GM19463 (cell line): ENCODE results near the gene WNT8B.

Experiments
- ATAC-seq: cut with Tn5 transposase; IDR thresholded peaks from one replicate; pipeline ENCODE4 v1.9.1; 2021; ENCODE audit warnings: mild to moderate bottlenecking, moderate library complexity; ENCODE audit not compliant: unreplicated experiment

The WNT8B gene

GRCh38 chr10:100483876-100484666 is 21.3 kb downstream of the WNT8B start:
- ATAC-seq = no peak

- ATAC-seq = no peak
Observed at GRCh38 chr10:100485366-100485765, 22.6 kb downstream of the WNT8B start.

GRCh38 chr10:100485801-100486495 is 23.1 kb downstream of the WNT8B start:
- no peak for ATAC-seq

GRCh38 chr10:100487529-100487928 is 24.7 kb downstream of the WNT8B start:
- ATAC-seq = no peak

- ATAC-seq = no peak
Observed at GRCh38 chr10:100489396-100489795, 26.6 kb downstream of the WNT8B start.

DNA sequence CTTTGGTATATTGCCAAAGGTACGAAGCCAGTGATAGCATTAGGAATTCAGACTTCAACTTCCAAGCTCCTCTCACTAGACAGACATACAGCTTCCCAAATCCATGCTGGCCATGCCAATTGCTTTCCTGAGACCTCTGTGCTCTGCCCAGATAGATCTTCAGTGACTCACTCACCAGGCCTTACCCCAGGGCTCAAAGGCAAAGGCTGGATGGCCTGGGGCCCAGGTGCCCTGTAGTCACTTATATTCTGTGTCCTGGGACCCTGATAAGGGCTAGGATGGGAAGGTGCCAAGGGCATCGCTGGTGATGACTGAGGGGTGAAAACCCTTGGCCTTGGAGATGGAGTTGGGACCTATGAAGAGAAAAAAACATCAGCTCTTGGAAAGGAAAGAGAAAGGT is 27.7 kb downstream of the WNT8B start:
- ATAC-seq = no peak

GRCh38 chr10:100496567-100496966 is 33.8 kb downstream of the WNT8B start:
- no peak for ATAC-seq

DNA sequence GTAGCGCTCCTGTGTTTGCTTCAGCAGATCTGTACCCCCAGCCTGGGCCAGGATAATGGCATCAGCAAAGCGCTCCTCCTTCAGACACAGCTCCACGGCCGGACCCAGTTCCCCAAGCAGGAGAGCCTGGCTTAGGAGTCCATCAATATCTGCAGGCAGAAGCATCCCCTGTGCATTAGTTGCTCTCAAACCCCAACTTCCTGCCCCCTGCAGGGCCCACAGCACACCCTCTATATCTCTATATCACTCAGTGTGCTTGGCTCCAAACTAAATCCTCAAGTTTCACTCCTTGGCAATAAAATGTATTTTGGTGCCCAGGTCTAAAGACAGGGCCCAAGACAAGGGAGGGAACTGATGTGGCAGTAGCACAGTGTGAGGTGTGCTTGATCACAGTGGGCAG is 35.2 kb downstream of the WNT8B start:
- ATAC-seq = no peak

- no peak for ATAC-seq
Observed at GRCh38 chr10:100501423-100501822, 38.6 kb downstream of the WNT8B start.

GRCh38 chr10:100502926-100503494 is 40.2 kb downstream of the WNT8B start:
- no peak for ATAC-seq

- no peak for ATAC-seq
Observed at GRCh38 chr10:100504096-100504495, 41.3 kb downstream of the WNT8B start.

DNA sequence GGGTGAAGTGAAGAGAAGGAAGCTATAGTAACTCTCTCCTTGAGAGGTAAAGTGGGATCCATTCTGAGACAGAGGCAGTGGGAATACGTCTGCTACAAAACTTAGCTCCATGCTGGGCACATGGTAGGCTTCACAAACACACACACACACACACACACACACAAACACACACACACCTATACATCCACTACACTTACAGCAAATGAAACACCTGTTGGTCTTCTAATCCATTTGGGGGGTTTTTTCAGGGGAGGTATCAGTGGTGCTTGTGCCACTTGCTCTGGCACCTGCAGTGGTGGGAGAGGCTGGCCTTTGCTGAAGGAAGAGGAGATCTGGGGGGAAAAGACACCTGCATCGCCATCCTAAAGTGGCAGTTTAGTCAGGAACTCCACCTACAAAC is 42.4 kb downstream of the WNT8B start:
- no peak for ATAC-seq

DNA sequence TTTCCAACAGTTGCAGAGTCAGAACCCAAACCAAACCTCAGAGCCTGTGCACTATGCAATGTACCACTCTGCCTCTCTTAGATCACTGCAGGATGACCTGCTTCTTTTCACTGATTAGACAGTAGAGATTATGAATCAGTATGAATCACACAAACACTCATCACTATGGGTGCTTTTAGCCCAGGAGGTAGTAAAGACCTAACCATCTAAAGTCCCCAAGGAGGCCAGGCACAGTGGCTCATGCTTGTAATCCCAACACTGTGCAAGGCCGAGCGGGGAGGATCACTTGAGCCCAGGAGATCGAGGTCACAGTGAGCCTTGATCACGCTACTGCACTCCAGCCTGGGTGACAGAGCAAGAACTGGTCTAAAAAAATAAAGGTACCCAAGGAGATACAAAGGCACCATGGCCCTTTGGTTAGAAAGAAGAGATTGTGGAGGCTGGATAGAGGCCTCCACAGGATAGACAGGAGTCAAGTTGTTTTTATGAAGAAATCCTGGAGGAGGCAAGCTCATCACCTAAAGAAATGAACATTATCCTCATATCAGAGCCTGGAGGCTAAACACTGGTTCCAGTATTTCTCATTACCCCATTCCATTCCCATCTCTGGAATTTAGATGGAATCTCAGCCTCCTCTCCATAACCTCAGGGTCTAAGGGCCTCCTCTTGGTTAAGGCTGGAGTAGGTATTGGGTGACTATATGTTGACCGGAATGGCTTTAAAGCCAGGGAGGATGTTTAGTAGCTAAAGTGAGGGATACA is 44.0 kb downstream of the WNT8B start:
- ATAC-seq = no peak

GRCh38 chr10:100507357-100507732 is 44.5 kb downstream of the WNT8B start:
- ATAC-seq = no peak

GRCh38 chr10:100508266-100508665 is 45.5 kb downstream of the WNT8B start:
- no peak for ATAC-seq

- peak; percentile 61 for ATAC-seq
Observed at GRCh38 chr10:100508691-100509150, 45.9 kb downstream of the WNT8B start.

DNA sequence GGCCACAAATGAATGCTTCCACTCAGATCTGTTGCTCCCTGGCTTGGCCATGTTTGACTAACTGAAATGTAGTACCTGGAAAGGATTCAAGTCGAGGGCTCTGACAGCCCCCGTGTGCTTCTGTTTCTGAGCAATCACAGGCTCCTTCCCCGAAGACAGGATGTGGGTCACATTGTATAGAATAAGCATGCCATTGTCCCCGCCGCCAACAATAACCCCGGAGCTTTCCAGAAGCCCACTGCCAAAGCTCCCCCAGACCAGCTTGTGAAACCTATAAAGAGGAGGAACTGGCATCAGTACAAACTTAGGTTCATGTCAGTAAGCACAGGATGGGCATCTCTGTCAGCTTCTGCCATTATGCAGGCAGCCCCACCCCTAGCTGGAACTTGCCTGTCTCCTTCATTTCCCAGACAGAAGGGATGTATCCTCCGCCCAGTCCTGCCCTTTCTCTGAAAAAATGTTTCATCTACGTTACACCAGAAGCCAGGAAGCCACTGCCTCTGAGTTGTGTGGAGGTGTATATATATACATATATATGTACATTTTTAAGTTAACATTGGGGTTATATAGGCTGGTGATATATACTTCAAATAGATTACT is 46.5 kb downstream of the WNT8B start:
- ATAC-seq = no peak

- ATAC-seq = no peak
Observed at GRCh38 chr10:100510533-100511308, 47.9 kb downstream of the WNT8B start.

GRCh38 chr10:100515612-100516011 is 52.8 kb downstream of the WNT8B start:
- no peak for ATAC-seq

DNA sequence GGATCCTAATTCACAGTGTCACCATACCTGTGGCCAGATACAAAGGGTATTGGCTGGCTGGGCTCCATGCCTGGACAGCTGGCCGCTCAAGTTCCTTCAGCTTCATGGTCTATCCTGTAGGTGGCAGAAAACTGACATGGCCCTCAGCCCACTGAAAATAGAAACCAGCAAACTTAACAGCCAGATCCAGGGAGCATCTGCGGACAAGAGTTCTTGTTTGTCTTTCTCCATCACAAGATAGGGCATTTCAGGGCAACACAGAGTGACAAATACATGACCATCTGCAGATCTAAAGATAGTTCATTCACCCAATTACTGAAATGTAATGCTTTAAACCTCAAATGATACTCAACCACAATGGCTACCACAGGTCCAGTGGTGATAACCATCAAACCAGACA is 54.0 kb downstream of the WNT8B start:
- ATAC-seq = no peak
